ENCODE data around the gene GKN2. TPM values are rescaled to one million over a fixed set of nuclear protein-coding genes. Genes with fewer than 3 reads are reported as not detected.

The GKN2 gene, protein sequence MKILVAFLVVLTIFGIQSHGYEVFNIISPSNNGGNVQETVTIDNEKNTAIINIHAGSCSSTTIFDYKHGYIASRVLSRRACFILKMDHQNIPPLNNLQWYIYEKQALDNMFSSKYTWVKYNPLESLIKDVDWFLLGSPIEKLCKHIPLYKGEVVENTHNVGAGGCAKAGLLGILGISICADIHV
- polyA plus RNA-seq (ENCODE audit: insufficient read length in 3 of 3), result not detected
- long read RNA-seq, donor 1, result 0 reads
- long read RNA-seq, donor 2, result 0 reads
- long read RNA-seq, donor 3, result 0 reads
- long read RNA-seq, donor 4, result 0 reads
- long read RNA-seq, donor 5, result 0 reads
- long read RNA-seq, donor 6, result 0 reads
- long read RNA-seq, donor 7, result 0 reads
- long read RNA-seq, donor 8, result 0 reads
- long read RNA-seq, donor 9, result 0 reads
- long read RNA-seq, donor 10, result 0 reads
- long read RNA-seq, donor 11, result 0 reads
- long read RNA-seq, donor 12, result 0 reads
- long read RNA-seq, donor 13, result 0 reads
- long read RNA-seq, donor 14, result 0 reads
- long read RNA-seq, donor 15, transcript GKN2-201 (6 exons, 800 nt), result major isoform, 19 of 36 reads
- long read RNA-seq, donor 15, partial matches to known transcripts, result 15 of 36 reads
- long read RNA-seq, donor 15, other reads (novel, unspliced or antisense), result 0 of 36 reads
- long read RNA-seq, donor 16, partial matches to known transcripts, result 0 of 1 reads
- long read RNA-seq, donor 16, other reads (novel, unspliced or antisense), result 0 of 1 reads

DNA sequence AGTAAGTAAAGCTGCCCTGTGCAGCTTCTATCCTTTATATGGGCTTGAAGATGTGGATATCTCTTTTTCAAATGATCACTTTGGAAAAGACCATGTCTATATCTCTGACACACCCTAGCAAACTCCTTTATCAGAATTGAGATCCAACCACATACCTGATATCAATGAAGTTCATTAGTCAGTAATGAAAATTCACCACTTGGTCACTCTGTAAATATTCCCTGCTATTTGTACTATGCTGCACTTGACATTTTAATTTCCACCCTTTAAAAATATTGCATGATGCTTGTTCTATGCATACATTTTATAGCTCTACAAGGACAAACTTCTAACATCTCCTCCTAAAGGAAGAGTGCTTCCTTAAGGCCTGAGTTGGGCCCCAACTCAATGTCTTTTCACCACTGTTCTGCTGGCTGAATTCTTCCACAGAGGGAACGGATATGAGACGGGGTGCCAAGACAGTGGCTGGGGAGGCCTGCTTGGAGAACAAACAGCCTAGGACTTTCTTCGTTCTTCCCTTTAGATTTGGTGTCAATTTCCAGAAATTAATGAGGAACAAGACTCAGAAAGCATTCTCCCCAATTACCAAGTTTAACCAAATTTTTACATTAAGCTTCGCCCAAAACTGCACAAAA lies at the start of gene GKN2:
GKN2 (minus strand) TSS at position 7 of the 635 bp plus-strand sequence. CDS start 32 bp downstream, outside the sequence.
- DNase-seq, result no peak

DNA sequence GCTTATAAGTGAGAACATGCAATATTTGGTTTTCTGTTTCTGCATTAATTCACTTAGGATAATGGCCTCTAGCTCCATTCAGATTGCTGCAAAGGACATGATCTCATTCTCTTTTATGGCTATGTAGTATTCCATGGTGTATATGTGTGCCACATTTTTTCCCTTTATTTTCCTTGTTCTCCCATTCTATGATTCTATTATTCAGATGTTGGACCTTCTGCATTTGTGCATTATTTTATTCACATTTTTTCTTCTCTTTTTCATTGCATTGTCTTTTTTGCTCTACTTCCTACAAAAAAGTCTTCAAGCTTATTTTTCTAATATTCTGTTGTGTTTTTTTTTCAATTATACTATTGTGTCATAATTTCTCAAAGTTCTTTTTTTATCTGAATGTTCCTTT lies 49.2 kb upstream of the GKN2 start:
- no peak for DNase-seq

- DNase-seq, result no peak
Observed at GRCh38 chr2:68997401-68997800, 44.7 kb upstream of the GKN2 start.

- no peak for DNase-seq
Observed at GRCh38 chr2:68995916-68996315, 43.2 kb upstream of the GKN2 start.

DNA sequence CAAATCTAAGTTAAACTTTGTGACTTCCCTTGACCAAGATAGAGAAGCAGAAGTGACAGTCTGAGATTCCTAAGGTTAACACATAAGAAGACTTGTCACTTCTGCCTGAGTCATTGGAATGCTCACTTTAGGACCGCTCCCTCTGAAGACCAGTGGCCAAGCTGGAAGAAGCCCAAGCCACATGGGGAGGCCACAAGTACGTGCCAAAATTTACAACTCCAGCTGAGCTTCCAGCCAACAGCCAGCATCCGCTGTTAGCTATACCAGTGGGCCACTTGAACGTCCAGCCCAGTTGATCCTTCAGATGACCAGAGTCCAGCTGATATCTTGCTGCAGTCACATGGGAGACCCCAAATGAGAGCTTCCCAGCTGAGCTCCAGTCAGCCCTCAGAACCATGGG lies 42.2 kb upstream of the GKN2 start:
- DNase-seq, result no peak

- DNase-seq, result no peak
Observed at GRCh38 chr2:68993660-68994059, 41.0 kb upstream of the GKN2 start.

GRCh38 chr2:68992933-68993332 lies 40.2 kb upstream of the GKN2 start:
- DNase-seq, result no peak

DNA sequence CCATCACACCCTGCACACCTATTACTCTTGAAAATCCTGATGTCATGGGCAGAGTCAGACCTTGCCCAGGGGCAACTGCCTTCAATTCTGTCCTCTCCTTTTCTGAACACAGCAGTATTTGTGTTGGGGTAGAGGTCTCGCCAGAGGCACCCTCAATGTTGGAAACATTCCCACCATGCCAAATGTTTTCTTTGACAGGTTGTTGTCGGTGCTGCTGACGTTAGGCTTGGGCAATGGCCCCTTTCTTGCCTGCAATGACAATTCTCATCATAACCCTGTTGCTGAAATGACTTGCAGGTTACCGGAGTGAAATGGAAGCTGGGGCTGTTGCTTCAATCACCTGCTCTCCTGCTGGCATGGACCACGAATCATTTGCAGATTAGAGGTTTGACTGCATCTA lies 39.6 kb upstream of the GKN2 start:
- DNase-seq, result no peak

DNA sequence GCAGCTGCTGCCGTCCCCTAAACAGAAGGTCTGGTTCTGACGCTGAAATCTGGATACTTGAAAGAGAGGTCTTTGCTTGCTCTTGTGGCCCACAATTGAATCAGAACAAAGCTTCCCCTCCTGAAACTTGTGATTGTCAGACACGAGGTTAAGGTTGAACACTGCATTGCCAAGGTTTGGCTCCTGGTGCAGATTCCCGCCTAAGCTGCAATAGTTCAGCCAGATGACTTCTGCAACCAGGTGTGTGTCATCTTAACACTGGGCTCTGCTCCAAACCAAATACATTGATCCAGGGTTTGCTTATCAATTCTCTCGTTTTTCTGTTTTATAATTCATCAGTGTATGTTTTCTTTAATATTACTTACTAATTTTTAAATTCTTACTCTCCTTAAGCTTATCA lies 36.3 kb upstream of the GKN2 start:
- no peak for DNase-seq

DNA sequence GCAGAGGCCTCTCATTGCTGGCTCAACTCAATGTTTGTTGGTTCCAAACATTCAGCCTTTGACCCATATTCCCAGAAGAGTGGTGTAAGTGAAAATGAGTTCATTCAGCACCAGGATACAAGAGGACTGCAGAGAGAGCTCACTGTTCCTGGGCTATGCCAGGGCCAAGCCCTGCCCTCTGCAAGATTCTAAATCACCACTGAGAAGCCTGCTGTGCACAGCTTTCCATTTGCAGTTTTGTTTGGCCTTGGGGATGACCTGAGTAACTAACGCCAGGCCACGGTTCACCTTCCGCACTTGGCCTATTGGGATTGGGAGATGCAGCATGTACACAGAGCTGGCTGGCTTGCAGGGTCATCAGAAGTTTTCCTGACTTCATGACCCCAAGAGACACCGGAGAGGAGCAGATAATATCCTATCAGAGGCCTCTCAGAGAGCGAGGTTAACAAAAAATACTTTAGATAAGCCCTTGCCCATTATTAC lies 34.4 kb upstream of the GKN2 start:
- no peak for DNase-seq

DNA sequence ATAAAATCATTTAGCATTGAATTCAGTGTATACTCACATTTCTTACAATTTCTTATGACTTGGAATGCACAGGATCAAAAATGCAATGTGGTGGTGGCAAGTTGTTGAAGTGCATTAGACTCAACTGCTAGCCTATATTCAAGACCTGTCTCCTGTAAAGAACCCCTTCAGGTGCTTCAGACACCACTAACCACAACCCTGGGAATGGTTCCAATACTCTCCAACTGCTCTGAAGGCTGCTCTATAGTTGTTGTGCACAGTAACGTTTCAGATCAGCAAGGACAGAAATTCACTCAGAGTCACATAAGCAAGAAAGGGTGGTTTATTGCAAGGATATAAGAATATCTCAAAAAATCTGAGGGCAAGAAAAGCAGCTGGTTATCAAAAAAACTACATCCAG lies 28.3 kb upstream of the GKN2 start:
- no peak for DNase-seq

GRCh38 chr2:68978098-68978497 lies 25.4 kb upstream of the GKN2 start:
- no peak for DNase-seq

DNA sequence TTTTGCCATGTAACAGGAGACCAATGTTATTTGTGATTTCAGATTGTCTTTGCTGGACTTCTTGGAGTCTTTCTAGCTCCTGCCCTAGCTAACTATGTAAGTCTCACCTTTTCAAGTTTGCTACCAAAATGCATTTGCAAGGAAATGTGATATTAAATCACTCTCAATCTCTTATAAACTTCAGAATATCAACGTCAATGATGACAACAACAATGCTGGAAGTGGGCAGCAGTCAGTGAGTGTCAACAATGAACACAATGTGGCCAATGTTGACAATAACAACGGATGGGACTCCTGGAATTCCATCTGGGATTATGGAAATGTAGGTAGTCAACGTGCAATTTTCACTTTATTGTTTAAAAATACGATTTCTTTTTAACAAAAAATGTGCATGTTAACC lies 24.8 kb upstream of the GKN2 start:
- no peak for DNase-seq

- DNase-seq, result no peak
Observed at GRCh38 chr2:68975844-68976243, 23.2 kb upstream of the GKN2 start.

DNA sequence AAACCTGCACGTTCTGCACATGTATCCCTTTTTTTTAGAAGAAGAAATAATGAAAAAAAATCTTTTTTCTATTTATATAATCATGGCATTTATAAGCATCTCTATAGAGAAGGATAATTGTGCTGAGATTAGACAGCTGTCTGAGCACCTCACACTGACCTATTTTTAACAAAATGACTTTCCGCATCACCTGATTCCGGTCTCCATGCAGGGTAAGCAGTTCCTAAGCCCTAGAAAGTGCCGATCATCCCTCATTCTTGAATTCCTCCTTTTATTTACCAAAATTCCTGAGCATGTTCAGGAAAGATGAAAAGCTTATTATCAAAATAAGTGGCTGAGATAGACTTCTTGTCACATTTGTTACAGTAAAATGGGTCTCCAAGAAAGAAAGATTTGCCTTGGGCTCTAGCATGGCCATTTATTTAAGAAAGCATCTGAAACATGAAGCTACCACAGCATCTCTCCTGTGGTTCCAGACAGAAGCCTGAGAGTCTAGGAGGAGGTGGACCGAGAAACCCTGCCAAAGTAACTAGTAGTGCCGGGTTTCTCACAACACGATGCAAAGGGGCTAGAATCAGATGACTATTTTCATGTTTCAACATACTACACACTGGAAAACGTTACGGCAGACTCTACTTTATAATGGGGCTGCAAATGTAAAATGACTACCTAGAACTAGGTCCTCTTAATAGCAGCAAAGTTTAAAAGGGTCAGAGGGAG lies 22.4 kb upstream of the GKN2 start:
- no peak for DNase-seq

DNA sequence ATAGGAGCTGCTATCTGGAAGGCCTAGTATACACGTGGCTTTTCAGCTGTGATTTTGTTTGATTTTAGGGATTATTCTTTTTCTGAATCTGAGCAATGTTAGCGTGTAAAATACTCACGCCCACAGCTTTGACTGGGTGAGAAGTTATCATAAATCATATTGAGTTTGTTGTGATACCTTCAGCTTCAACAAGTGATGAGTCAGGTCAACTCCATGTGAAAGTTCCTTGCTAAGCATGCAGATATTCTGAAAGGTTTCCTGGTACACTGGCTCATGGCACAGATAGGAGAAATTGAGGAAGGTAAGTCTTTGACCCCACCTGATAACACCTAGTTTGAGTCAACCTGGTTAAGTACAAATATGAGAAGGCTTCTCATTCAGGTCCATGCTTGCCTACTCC lies 21.6 kb upstream of the GKN2 start, which contains the start of gene GKN1:
GKN1 (plus strand) TSS at position 386 of the 400 bp plus-strand sequence. CDS start 42 bp downstream, outside the sequence.
- no peak for DNase-seq

- no peak for DNase-seq
Observed at GRCh38 chr2:68971591-68972231, 19.0 kb upstream of the GKN2 start.

GRCh38 chr2:68970566-68971265 lies 18.0 kb upstream of the GKN2 start:
- peak; percentile 10 for DNase-seq

DNA sequence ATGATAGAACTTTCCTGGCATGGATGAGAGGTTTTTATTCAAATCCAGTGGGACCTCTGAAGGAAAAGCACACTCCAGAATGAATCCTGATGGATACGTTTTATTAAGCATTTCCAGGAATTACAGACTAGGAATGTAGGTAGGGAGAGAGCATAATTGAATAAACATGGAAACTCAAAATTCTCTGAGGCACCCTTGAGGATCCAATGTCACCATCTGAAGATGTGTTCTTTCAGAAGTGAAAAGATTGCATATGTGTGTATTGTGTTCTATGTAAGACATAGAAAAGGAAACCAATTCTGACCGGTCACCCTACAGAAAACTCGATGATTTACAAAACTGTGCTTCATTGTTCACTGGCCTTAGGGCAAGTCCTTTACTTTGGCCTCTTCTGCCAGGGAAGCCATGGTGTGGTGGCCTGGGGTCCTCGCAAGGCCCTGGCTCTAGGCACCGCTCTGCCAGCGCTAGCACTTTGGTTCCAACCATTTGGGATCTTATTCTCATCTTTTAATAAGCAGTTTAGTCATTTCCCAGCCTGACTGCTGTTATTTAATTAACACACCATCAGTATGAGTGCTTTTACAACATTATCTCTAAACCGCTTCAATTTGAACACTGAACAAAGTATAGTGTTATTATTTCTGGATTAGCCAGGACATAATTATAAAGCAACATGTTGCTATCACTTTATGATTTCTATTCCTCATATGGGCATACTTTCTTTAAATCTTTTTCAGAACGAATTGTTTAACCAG lies 17.2 kb upstream of the GKN2 start:
- no peak for DNase-seq

DNA sequence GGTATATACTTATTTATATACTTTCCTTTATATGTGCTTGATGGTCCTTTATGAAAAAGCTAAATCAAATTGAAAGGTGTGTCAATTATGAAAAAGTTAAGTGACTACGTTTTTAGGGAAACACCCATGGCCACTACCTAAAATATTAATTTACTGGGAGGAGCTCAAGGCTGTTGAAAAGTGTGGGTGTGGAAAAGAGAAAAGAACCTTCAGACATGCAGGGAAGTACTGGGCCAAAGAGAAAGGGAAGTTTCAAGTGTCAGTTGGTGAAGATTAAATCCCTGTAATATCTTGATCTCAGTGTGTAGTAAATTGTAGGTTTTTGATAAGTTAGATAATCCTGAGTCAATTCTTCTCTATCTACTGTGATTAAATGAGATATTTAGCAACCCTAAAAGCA lies 15.5 kb upstream of the GKN2 start:
- DNase-seq, result no peak
